Measurements from ENCODE around the gene DCBLD2.
"Not testable (repeated sequence)": the region's sequence is repeated elsewhere in the genome, so short reads cannot be mapped to it uniquely, and the experiment has no call there.

DCBLD2 gene

DNA sequence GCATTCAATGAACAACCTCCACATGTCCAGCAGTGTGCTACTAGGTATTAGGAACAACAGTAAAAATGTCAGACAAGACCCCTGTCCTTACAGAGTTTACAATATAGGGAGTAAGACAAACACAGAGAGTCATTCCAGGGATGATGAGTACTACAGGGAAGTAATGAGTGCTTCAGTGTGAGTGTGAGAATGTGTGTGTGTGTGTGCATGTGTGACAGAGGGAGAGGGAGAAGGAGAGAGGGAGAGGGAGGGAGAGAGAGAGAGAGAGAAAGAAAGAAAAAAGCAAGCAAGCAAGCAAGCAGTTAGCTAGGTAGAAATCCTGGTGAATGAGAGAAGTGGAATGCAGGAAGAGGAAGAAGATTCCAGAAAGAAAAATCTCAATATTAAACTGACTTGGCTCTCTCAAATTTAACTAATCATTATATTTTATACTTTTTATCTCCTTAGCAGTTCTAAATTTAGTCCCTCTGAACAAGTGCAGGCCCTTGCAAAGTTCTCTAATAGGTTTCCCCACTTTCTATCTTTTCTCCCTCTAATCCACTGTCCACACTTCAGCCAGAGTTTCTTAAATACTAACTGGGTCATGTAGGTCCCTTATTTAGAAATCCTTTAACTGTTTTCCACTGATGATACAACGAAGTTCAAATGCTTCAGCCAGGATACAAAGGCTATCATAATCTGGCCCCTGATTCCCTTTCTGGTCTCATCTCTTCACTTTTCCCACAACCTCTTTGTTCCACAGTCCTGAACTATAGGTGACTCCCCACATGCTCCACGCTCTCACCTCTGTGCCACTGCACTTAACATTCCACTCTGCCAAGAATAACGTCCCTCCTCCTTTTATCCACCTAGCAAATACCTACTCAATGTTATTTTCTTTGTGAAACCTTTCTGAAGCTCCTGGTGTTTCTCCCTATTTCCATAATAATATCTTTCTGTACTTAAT is 10.3 kb downstream of the DCBLD2 start:
- no peak for DNase-seq

- DNase-seq = no peak
Measured at GRCh38 chr3:98890181-98890835, 11.2 kb downstream of the DCBLD2 start.

DNA sequence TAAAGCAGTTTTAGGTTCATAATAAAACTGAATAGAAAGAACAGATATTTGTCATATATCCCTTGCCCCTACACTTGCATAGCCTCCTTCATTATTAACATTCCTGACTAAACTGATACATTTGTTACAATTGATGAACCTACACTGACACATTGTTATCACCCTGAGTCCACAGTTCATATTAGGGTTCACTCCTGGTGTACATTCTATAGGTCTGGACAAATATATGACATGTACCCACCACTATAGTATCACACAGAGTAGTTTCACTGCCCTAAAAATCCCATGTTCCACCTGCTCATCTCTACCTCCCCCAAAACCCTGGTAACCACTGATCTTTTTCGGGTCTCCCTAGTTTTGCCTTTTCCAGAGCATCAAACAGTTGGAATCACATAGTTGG is 13.8 kb downstream of the DCBLD2 start:
- no peak for DNase-seq

GRCh38 chr3:98886525-98886924 is 15.0 kb downstream of the DCBLD2 start:
- no peak for DNase-seq

- peak; percentile 23 for DNase-seq
Measured at GRCh38 chr3:98885851-98886250, 15.6 kb downstream of the DCBLD2 start.

DNA sequence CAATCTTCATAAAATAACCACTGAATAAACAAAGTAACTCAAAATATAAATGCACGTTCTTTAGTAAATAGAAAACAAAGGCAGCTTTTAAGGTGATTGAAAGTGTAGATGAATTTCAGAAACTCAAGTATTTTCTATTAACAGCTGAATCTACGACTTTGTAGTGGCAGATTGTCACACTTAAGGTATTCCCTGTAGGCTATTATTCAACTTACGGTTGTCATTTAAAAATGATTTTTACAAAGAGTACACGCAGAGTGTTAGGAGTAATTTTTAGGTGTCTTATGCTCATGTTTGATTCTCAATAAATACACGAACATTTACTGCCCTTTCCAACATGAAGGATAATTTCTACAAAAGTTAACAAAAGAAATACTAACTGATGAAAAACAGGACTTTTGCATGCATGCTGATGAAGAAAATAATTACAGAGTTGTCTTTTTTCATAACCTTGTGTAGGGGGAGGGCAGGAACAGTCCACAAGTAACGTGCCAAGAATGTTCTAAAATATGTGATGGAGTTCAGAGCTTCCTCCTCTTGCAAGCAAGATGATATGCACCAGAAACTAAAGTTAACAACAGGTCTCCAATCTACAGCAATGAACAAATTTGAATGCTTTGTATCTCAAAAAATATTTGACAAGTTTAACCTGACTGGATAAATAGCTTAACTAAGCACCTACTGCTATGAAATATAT is 16.7 kb downstream of the DCBLD2 start:
- DNase-seq = no peak

- not testable (repeated sequence) for DNase-seq
Measured at GRCh38 chr3:98882614-98883333, 18.7 kb downstream of the DCBLD2 start.

- no peak for DNase-seq
Measured at GRCh38 chr3:98877132-98877531, 24.4 kb downstream of the DCBLD2 start.

GRCh38 chr3:98875535-98875934 is 26.0 kb downstream of the DCBLD2 start:
- no peak for DNase-seq

DNA sequence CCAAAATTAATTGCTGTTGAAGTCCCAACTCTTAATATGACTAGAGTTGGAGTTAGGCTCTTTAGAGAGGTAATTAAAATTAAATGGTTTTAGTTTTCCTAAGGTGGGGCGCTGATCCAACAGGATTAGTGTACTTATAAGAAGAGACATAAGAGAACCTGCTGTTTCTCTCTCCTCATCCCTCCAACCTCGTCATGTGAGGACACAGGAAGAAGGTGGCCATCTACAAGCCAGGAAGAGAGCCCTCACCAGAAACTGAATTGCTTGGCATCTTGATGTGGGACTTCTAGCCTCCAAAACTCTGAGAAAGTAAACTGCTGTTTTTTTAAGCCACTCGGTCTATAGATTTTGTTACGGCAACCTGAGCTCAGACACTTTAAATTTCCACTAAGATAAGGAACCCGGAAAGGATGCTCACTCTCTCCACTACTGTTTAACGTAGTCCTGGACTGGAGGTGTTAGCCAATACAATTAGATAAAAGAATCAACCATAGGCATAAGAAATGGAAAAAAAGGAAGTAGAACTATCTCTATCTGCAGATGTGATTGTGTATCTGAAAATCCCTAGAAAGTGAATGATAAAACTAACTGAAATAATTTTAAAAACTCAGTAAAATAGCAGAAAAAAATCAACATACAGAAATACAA is 26.8 kb downstream of the DCBLD2 start:
- no peak for DNase-seq

DNA sequence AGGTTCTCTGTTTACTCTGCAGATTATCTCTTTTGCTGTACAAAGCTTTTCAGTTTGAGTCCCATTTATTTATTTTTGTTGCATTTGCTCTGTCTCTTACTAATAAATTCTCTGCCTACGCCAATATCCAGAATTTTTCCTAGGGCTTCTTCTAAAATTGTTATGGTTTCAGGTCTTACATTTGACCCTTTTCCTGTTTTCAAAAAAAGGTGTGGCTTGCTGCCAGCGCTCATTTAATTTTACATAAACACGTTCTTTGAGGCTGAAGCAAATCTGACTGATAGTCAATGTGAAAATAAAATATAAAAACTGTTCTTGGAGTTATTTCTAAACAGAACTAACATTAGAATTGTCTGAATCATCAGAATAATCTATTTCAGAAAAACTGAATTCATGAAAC is 32.1 kb downstream of the DCBLD2 start:
- DNase-seq = no peak

DNA sequence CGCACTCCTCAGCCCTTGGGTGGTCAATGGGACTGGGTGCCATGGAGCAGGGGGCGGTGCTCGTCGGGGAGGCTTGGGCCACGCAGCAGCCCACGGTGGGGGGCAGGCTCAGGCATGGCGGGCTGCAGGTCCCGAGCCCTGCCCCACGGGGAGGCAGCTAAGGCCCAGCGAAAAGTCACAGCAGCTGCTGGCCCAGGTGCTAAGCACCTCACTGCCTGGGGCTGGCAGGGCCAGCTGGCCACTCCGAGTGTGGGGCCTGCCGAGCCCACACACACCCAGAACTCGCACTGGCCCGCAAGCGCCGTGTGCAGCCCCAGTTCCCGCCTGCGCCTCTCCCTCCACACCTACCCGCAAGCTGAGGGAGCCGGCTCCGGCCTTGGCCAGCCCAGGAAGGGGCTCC is 43.5 kb downstream of the DCBLD2 start:
- DNase-seq = not testable (repeated sequence)

DNA sequence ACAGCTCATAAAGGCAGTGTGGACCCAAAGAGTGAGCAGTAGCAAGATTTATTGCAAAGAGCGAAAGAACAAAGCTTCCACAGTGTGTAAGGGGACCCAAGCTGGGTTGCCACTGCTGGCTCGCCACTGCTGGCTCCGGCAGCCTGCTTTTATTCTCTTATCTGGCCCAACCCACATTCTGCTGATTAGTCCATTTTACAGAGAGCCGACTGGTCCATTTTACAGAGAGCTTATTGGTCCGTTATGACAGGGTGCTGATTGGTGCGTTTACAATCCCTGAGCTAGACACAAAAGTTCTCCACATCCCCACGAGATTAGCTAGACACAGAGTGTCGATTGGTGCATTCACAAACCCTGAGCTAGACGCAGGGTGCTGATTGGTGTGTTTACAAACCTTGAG is 44.2 kb downstream of the DCBLD2 start:
- not testable (repeated sequence) for DNase-seq

DNA sequence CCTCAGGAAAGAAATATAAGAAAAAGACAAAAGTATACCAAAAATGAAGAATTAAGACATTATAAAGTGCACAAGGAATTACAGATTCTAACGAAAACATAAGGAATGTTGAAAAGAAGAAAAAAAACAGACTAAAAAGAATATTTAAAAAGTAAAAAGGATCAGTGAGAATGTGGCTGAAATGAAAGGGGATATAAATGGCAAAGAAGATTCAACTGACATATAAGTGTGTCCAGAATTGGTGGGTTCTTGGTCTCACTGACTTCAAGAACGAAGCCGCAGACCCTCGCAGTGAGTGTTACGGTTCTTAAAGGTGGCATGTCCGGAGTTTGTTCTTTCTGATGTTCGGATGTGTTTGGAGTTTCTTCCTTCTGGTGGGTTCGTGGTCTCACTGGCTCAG is 44.8 kb downstream of the DCBLD2 start:
- DNase-seq = no peak

GRCh38 chr3:98855806-98856400 is 45.6 kb downstream of the DCBLD2 start:
- no peak for DNase-seq

- DNase-seq = no peak
Measured at GRCh38 chr3:98848108-98848507, 53.4 kb downstream of the DCBLD2 start.

DNA sequence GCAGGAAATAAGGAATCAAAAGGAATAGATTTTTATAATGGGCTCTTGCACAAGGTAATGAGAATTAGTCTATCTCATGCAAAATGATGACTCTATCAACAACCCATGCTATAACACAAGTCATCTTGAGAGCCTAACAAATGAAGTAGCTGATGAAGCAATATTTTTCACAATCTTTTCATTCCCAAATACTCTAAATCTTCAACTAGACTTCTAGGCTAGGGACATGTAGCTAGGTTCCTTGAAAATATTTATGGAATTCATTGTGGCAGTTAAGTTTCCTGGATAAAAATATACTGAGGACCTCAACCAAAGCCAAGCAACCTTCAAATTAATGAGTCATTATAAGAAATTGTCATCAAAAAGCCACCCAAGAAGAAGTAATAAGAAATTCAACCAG is 55.4 kb downstream of the DCBLD2 start:
- no peak for DNase-seq

- DNase-seq = no peak
Measured at GRCh38 chr3:98843266-98843959, 58.1 kb downstream of the DCBLD2 start.

- no peak for DNase-seq
Measured at GRCh38 chr3:98839846-98840245, 61.6 kb downstream of the DCBLD2 start.

DNA sequence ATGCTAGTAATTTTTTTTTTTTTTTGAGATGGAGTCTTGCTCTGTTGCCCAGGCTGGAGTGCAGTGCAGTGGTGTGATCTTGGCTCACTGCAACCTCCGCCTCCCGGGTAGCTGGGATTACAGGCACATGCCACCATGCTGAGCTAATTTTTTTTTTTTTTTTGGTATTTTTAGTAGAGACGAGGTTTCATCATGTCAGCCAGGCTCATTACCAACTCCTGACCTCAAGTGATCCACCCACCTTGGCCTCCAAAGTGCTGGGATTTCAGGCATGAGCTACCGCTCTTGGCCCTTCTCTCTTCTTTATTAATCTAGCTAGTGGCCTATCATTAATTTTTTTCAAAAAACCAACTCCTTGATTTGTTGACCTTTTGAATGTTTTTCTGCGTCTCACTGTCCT is 70.4 kb downstream of the DCBLD2 start:
- not testable (repeated sequence) for DNase-seq

DNA sequence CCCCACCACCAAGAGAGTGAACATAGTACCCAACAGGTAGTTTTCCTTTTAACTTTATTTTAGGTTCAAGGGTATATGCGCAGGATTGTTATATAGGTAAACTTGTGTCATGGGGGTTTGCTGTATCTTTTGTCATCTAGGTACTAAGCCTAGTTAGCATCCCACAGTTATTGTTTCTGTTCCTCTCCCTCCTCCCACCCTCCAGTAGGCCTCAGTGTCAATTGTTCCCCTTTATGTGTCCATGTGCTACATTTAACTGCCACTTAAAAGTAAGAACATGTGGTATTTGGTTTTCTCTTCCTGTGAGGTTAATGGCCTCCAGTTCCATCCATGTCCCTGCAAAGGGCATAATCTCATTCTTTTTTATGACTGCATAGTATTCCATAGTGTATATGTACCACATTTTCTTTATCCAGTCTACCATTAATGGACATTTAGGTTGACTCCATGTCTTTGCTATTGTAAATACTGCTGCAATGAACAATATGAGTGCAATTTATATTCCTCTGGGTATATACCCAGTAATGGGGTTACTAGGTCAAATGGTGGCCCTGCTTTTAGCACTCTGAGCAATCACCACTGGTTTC is 72.2 kb downstream of the DCBLD2 start:
- no peak for DNase-seq
